ENCODE measurements around the gene CAMK2N1.

The CAMK2N1 gene

GRCh38 chr1:20447794-20448193, 38.2 kb downstream of the CAMK2N1 start:
- DNase-seq (ENCODE audit: extremely low spot score) = no peak
- TF ChIP-seq CTBP1 (IDR thresholded peaks at IDR 0.05; ENCODE audit: borderline replicate concordance) (no peak), L3MBTL2 (conservative IDR thresholded peaks at IDR 0.05) (no peak)
- ChIA-PET POLR2A (no interaction called here), CTCF (no interaction called here)

GRCh38 chr1:20446796-20447195, 39.2 kb downstream of the CAMK2N1 start:
- ChIA-PET POLR2A (no interaction called here), CTCF (no interaction called here)
- TF ChIP-seq FOXM1 (IDR thresholded peaks at IDR 0.05; ENCODE audit: borderline replicate concordance) (no peak), NFRKB (IDR thresholded peaks at IDR 0.05) (no peak), L3MBTL2 (conservative IDR thresholded peaks at IDR 0.05) (no peak), BHLHE40 (IDR thresholded peaks at IDR 0.05; ENCODE audit: borderline replicate concordance) (no peak), ZNF384 (IDR thresholded peaks at IDR 0.05) (no peak), PKNOX1 (IDR thresholded peaks at IDR 0.05) (no peak), HDGF (IDR thresholded peaks at IDR 0.05; ENCODE audit: borderline replicate concordance) (no peak), FOXK2 (IDR thresholded peaks at IDR 0.05) (no peak), FOXA1 (IDR thresholded peaks at IDR 0.05) (no peak)

GRCh38 chr1:20445956-20446355, 40.1 kb downstream of the CAMK2N1 start:
- CTCF ChIA-PET = interaction anchor here (0.7 to 1.0 kb wide), 2 partner anchors 12 to 233 kb away, joined by 3 read pairs; no protein-coding TSS in a partner anchor
- DNase-seq (ENCODE audit: extremely low spot score) = no peak
- TF ChIP-seq HDGF (IDR thresholded peaks at IDR 0.05; ENCODE audit: borderline replicate concordance) (no peak), FOXM1 (IDR thresholded peaks at IDR 0.05; ENCODE audit: borderline replicate concordance) (no peak), FOXK2 (IDR thresholded peaks at IDR 0.05) (no peak), LEF1 (IDR thresholded peaks at IDR 0.05; ENCODE audit: borderline replicate concordance) (no peak), BHLHE40 (IDR thresholded peaks at IDR 0.05; ENCODE audit: borderline replicate concordance) (no peak), CTBP1 (IDR thresholded peaks at IDR 0.05; ENCODE audit: borderline replicate concordance) (no peak), ZNF384 (IDR thresholded peaks at IDR 0.05) (no peak), TARDBP (IDR thresholded peaks at IDR 0.05) (no peak), FOXA1 (IDR thresholded peaks at IDR 0.05) (no peak), ELF4 (IDR thresholded peaks at IDR 0.05) (no peak), SP1 (IDR thresholded peaks at IDR 0.05) (no peak), PKNOX1 (IDR thresholded peaks at IDR 0.05) (no peak), L3MBTL2 (conservative IDR thresholded peaks at IDR 0.05) (no peak), ARNT (IDR thresholded peaks at IDR 0.05) (no peak), SUZ12 (IDR thresholded peaks at IDR 0.05) (no peak), NFRKB (IDR thresholded peaks at IDR 0.05) (no peak)
- POLR2A ChIA-PET = no interaction called here

More at GRCh38 chr1:20446796-20447195, 39.2 kb downstream of the CAMK2N1 start:
- DNase-seq (ENCODE audit: extremely low spot score) = no peak

- no peak for DNase-seq (ENCODE audit: extremely low spot score)
- ChIA-PET POLR2A (no interaction called here), CTCF (no interaction called here)
- TF ChIP-seq ZNF384 (IDR thresholded peaks at IDR 0.05) = no peak
- TF ChIP-seq PKNOX1 (IDR thresholded peaks at IDR 0.05) = no peak
- no peak for TF ChIP-seq CTBP1 (IDR thresholded peaks at IDR 0.05; ENCODE audit: borderline replicate concordance)
- no peak for TF ChIP-seq FOXK2 (IDR thresholded peaks at IDR 0.05)
- TF ChIP-seq ARNT (IDR thresholded peaks at IDR 0.05) = no peak
- no peak for TF ChIP-seq LEF1 (IDR thresholded peaks at IDR 0.05; ENCODE audit: borderline replicate concordance)
- TF ChIP-seq TARDBP (IDR thresholded peaks at IDR 0.05) = no peak
- TF ChIP-seq SP1 (IDR thresholded peaks at IDR 0.05) = no peak
Observed at GRCh38 chr1:20443703-20444586, 42.1 kb downstream of the CAMK2N1 start.

GRCh38 chr1:20442920-20443625, 42.9 kb downstream of the CAMK2N1 start:
- CTCF ChIA-PET = no interaction called here
- TF ChIP-seq HDGF (IDR thresholded peaks at IDR 0.05; ENCODE audit: borderline replicate concordance) (no peak), ELF4 (IDR thresholded peaks at IDR 0.05) (no peak), SUZ12 (IDR thresholded peaks at IDR 0.05) (no peak), ZNF384 (IDR thresholded peaks at IDR 0.05) (no peak), L3MBTL2 (conservative IDR thresholded peaks at IDR 0.05) (no peak), LEF1 (IDR thresholded peaks at IDR 0.05; ENCODE audit: borderline replicate concordance) (no peak), BHLHE40 (IDR thresholded peaks at IDR 0.05; ENCODE audit: borderline replicate concordance) (no peak)
- POLR2A ChIA-PET = no interaction called here
- DNase-seq (ENCODE audit: extremely low spot score) = no peak

- DNase-seq (ENCODE audit: extremely low spot score) = peak; percentile 81
- ChIA-PET POLR2A (no interaction called here), CTCF (interaction anchor here (1.0 kb wide), 1 partner anchor 10 kb away, joined by 8 read pairs; no protein-coding TSS in a partner anchor)
- TF ChIP-seq PKNOX1 (IDR thresholded peaks at IDR 0.05) = no peak
- TF ChIP-seq ELF4 (IDR thresholded peaks at IDR 0.05) = no peak
- no peak for TF ChIP-seq ZNF384 (IDR thresholded peaks at IDR 0.05)
- peak; percentile 61 for TF ChIP-seq L3MBTL2 (conservative IDR thresholded peaks at IDR 0.05)
Observed at GRCh38 chr1:20440785-20441200, 45.2 kb downstream of the CAMK2N1 start.
